ENCODE measurements around the gene TSHZ1.

The TSHZ1 gene

GRCh38 chr18:75280427-75281280 lies 70.1 kb downstream of the TSHZ1 start:
- H3K36me3 ChIP-seq (ENCODE audit: insufficient read depth, low read length), result peaks cover 5% of the 10 kb centered on the region; the same call in 1 of the 2 replicates
- H3K4me1 ChIP-seq (ENCODE audit: insufficient read depth, low read length, poor library complexity, severe bottlenecking), result no peaks in the 10 kb centered on the region
- peaks cover 12% of the 10 kb centered on the region; the same call in 1 of the 2 replicates for H3K79me2 ChIP-seq (ENCODE audit: insufficient read depth, low read length)
- H3K27me3 ChIP-seq (ENCODE audit: insufficient read depth, low read length, poor library complexity, severe bottlenecking), result no peaks in the 10 kb centered on the region
- H3F3A ChIP-seq (ENCODE audit: low read depth), result no peaks in the 10 kb centered on the region
- no peak for TF ChIP-seq CTCF (conservative IDR thresholded peaks at IDR 0.05; ENCODE audit: low read length)
- no peak for TF ChIP-seq EZH2phosphoT487 (IDR thresholded peaks at IDR 0.05; ENCODE audit: borderline replicate concordance)
- no peaks in the 10 kb centered on the region for H3K9me3 ChIP-seq (ENCODE audit: insufficient read depth, low read depth, low read length)
- H3K9me2 ChIP-seq (replicated peaks; ENCODE audit: low read depth, low read length), result no peaks in the 10 kb centered on the region
- H4K20me1 ChIP-seq (ENCODE audit: insufficient read depth, low read length, poor library complexity, severe bottlenecking), result peaks cover 5% of the 10 kb centered on the region
- H3K9ac ChIP-seq (ENCODE audit: low read depth, low read length, poor library complexity, severe bottlenecking), result no peak overlapping the region
- no peak overlapping the region for H3K4me2 ChIP-seq (ENCODE audit: low read depth, low read length, poor library complexity, severe bottlenecking)
- H3K4me3 ChIP-seq (ENCODE audit: low read length, poor library complexity, severe bottlenecking), result no peak overlapping the region
- no peak overlapping the region for H2AFZ ChIP-seq (ENCODE audit: low read length)

DNA sequence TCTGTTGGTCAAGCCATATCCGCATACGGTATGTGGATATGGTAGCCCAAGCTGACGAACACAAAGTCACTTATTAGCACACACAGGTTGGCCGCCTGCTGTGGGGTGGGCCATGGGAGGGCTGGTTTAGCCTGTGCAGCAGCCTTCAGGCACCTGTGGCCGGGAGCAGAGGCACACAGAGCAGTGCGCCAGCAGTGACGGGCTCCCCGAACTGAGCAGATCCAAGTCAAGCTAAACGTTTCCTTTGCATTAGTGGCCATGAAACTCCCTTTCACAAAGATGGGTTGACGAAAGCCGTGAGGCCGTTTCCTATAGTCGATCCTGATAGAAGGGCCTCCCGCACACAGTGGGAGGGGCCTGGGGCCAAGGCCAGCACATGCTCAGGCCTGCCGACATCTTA lies 72.1 kb downstream of the TSHZ1 start:
- Histone ChIP-seq H2AFZ (ENCODE audit: low read length) (no peak overlapping the region), H3K4me2 (ENCODE audit: low read depth, low read length, poor library complexity, severe bottlenecking) (no peak overlapping the region), H4K20me1 (ENCODE audit: insufficient read depth, low read length, poor library complexity, severe bottlenecking) (peaks cover 5% of the 10 kb centered on the region), H3K9me2 (replicated peaks; ENCODE audit: low read depth, low read length) (no peaks in the 10 kb centered on the region), H3K36me3 (ENCODE audit: insufficient read depth, low read length) (peaks cover 24% of the 10 kb centered on the region; the same call in 1 of the 2 replicates), H3K27me3 (ENCODE audit: insufficient read depth, low read length, poor library complexity, severe bottlenecking) (no peaks in the 10 kb centered on the region), H3F3A (ENCODE audit: low read depth) (no peaks in the 10 kb centered on the region), H3K79me2 (ENCODE audit: insufficient read depth, low read length) (peaks cover 10% of the 10 kb centered on the region; the same call in 1 of the 2 replicates), H3K9ac (ENCODE audit: low read depth, low read length, poor library complexity, severe bottlenecking) (no peak overlapping the region), H3K4me3 (ENCODE audit: low read length, poor library complexity, severe bottlenecking) (no peak overlapping the region), H3K4me1 (ENCODE audit: insufficient read depth, low read length, poor library complexity, severe bottlenecking) (no peaks in the 10 kb centered on the region), H3K9me3 (ENCODE audit: insufficient read depth, low read depth, low read length) (no peaks in the 10 kb centered on the region)
- TF ChIP-seq EZH2phosphoT487 (IDR thresholded peaks at IDR 0.05; ENCODE audit: borderline replicate concordance), result no peak
- TF ChIP-seq CTCF (conservative IDR thresholded peaks at IDR 0.05; ENCODE audit: low read length), result no peak

GRCh38 chr18:75283731-75284130 lies 73.1 kb downstream of the TSHZ1 start:
- TF ChIP-seq EZH2phosphoT487 (IDR thresholded peaks at IDR 0.05; ENCODE audit: borderline replicate concordance) (no peak), CTCF (conservative IDR thresholded peaks at IDR 0.05; ENCODE audit: low read length) (no peak)
- Histone ChIP-seq H3K36me3 (ENCODE audit: insufficient read depth, low read length) (peaks cover 33% of the 10 kb centered on the region; the same call in 1 of the 2 replicates), H3F3A (ENCODE audit: low read depth) (no peaks in the 10 kb centered on the region), H3K4me2 (ENCODE audit: low read depth, low read length, poor library complexity, severe bottlenecking) (no peak overlapping the region), H3K79me2 (ENCODE audit: insufficient read depth, low read length) (peaks cover 6% of the 10 kb centered on the region; the same call in 1 of the 2 replicates), H3K27me3 (ENCODE audit: insufficient read depth, low read length, poor library complexity, severe bottlenecking) (no peaks in the 10 kb centered on the region), H3K9me3 (ENCODE audit: insufficient read depth, low read depth, low read length) (no peaks in the 10 kb centered on the region), H2AFZ (ENCODE audit: low read length) (no peak overlapping the region), H4K20me1 (ENCODE audit: insufficient read depth, low read length, poor library complexity, severe bottlenecking) (peaks cover 5% of the 10 kb centered on the region), H3K4me3 (ENCODE audit: low read length, poor library complexity, severe bottlenecking) (no peak overlapping the region), H3K9me2 (replicated peaks; ENCODE audit: low read depth, low read length) (no peaks in the 10 kb centered on the region), H3K9ac (ENCODE audit: low read depth, low read length, poor library complexity, severe bottlenecking) (no peak overlapping the region), H3K4me1 (ENCODE audit: insufficient read depth, low read length, poor library complexity, severe bottlenecking) (no peaks in the 10 kb centered on the region)
